Fibroblast of lung (primary cell): ENCODE results near the gene EPB41L5. TPM values are rescaled to one million over a fixed set of nuclear protein-coding genes. Genes with fewer than 3 reads are reported as not detected.
"Not testable (repeated sequence)": the region's sequence is repeated elsewhere in the genome, so short reads cannot be mapped to it uniquely, and the experiment has no call there.

ENCODE experiments used
- DNase-seq, 2 donors: peaks; one replicate each; pipeline versions ENCODE4 v3.0.0 to v3.0.0-alpha.2; 2010; ENCODE audit warnings: low read depth in 2 of 2
- H2AFZ ChIP-seq: 2 replicates; pipeline ENCODE4 v1.5.1; 2012; ENCODE audit warnings: low read length, control low read depth, inconsistent platforms
- H3K27ac ChIP-seq: 2 replicates; pipeline ENCODE4 v1.5.1; 2011; ENCODE audit warnings: low read length, control low read depth; ENCODE audit not compliant: insufficient read depth
- H3K27me3 ChIP-seq: 2 replicates; pipeline ENCODE4 v1.5.1; 2011; ENCODE audit warnings: mild to moderate bottlenecking, low read length; ENCODE audit not compliant: control insufficient read depth, insufficient read depth
- H3K36me3 ChIP-seq: 2 replicates; pipeline ENCODE4 v1.5.1; 2011; ENCODE audit warnings: low read length; ENCODE audit not compliant: control insufficient read depth, insufficient read depth
- H3K4me1 ChIP-seq: 2 replicates; pipeline ENCODE4 v1.5.1; 2011; ENCODE audit warnings: low read length; ENCODE audit not compliant: control insufficient read depth, insufficient read depth; ENCODE audit errors: extremely low read depth
- H3K4me2 ChIP-seq: 2 replicates; pipeline ENCODE4 v1.5.1; 2011; ENCODE audit warnings: low read length, control low read depth; ENCODE audit not compliant: insufficient read depth; ENCODE audit errors: extremely low read depth
- H3K4me3 ChIP-seq, 4 experiments: fragments of 200-600 bp in 1 of 4; sonication (generic) in 1 of 4; replicated peaks in 1 of 4; 2 replicates each; pipeline ENCODE4 v1.5.1; 2011 to 2016; ENCODE audit warnings: low read length in 4 of 4, low read depth in 3 of 4, mild to moderate bottlenecking in 3 of 4, control low read depth in 2 of 4, inconsistent platforms in 1 of 4, mixed read lengths in 1 of 4; ENCODE audit not compliant: insufficient read depth in 1 of 4; ENCODE audit errors: control extremely low read depth in 1 of 4
- H3K79me2 ChIP-seq: 2 replicates; pipeline ENCODE4 v1.5.1; 2012; ENCODE audit warnings: mild to moderate bottlenecking, low read length, inconsistent platforms; ENCODE audit not compliant: control insufficient read depth, insufficient read depth
- H3K9ac ChIP-seq: 2 replicates; pipeline ENCODE4 v1.5.1; 2011; ENCODE audit warnings: mild to moderate bottlenecking, low read length, control low read depth; ENCODE audit not compliant: insufficient read depth
- H3K9me3 ChIP-seq: 2 replicates; pipeline ENCODE4 v1.5.1; 2012; ENCODE audit warnings: low read depth, low read length; ENCODE audit not compliant: control insufficient read depth, insufficient read depth
- H4K20me1 ChIP-seq: 2 replicates; pipeline ENCODE4 v1.5.1; 2011; ENCODE audit warnings: low read length; ENCODE audit not compliant: control insufficient read depth, insufficient read depth; ENCODE audit errors: extremely low read depth
- EZH2 ChIP-seq: IDR thresholded peaks from 2 replicates; pipeline ENCODE4 v1.5.1; 2012; ENCODE audit warnings: low read length, control low read depth, mild to moderate bottlenecking; ENCODE audit errors: missing control alignments
- polyA plus RNA-seq, 2 donors: library from polyadenylated mRNA; depleted of rRNA in 1 of 2; stranded (reverse) in 1 of 2; unstranded in 1 of 2; fragments of >200 nt; gene quantifications; 2 replicates each; pipeline ENCODE4 v1.2.1, GENCODE V29; 2011 to 2012; ENCODE audit warnings: missing spikeins in 1 of 2
- total RNA-seq: library from RNA; depleted of rRNA; stranded (reverse); fragments of >200 nt; gene quantifications from 2 replicates; pipeline ENCODE4 v1.2.1, GENCODE V29; 2014
- TF ChIP-seq, protein P1 (sequence below), 2 donors: IDR thresholded peaks in 1 of 2; conservative IDR thresholded peaks in 1 of 2; 1 replicate in 1 of 2; 2 replicates in 1 of 2; pipeline ENCODE4 v1.5.1; 2011 to 2012; ENCODE audit warnings: low read length in 2 of 2, control low read depth in 1 of 2, inconsistent platforms in 1 of 2, low read depth in 1 of 2, mild to moderate bottlenecking in 1 of 2

The EPB41L5 gene
- total and polyA plus RNA-seq, 2 donors (not counting 1 experiment from before 2014, with no cell fraction given) = 10.6 to 16.2 TPM

DNA sequence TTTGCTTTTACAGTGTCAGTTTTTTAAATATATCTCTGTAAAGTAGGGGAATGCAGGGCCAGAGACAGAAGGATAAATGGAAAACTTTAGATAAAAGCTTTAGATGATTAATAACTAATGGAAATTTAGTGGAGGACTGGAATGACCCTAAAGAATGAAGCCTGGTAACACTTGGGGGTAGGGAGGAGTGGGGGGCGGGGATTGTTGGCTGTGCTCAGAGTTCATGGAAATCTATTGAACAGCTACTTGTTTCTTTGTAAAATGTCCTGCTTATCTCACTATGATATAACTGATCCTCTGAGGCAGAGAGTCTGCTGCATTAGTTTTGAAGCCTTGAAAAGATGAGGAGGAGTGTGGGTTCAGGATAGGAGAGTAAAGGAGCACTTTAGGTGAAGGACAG, 119.8 kb downstream of the EPB41L5 start:
- no peak overlapping the region for H3K9ac ChIP-seq

DNA sequence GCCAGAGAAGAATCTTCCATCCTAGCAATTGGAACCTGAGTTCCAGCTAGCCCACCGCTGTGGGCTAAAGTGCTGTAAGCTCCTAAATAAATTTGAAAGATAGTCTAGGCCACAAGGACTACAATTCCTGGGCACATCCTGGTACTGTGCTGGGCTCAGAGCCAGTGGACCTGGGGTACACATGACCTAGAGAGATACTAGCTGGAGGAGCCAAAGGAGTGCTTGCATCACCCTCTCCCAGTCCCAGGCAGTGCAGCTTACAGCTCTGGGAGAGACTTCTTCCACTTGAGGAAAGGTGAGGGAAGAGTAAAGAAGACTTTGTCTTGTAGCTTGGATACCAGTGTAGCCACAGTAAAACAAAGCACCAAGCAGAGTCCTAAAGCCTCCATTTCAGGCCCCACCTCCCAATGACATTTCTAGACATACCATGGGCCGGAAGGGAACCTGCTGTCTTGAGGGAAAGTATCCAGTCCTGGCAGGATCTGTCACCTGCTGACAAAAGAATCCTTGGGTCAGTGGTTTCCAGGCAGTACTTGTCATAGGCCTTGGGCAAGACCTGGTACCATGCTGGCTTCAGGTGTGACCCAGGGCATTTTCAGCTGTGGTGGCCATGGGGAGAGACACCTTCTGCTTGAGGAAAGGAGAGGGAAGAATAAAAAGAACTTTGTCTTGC, 120.8 kb downstream of the EPB41L5 start:
- H3K27me3 ChIP-seq = no peaks in the 10 kb centered on the region
- TF ChIP-seq EZH2 = no peak
- TF ChIP-seq, protein P1, sequence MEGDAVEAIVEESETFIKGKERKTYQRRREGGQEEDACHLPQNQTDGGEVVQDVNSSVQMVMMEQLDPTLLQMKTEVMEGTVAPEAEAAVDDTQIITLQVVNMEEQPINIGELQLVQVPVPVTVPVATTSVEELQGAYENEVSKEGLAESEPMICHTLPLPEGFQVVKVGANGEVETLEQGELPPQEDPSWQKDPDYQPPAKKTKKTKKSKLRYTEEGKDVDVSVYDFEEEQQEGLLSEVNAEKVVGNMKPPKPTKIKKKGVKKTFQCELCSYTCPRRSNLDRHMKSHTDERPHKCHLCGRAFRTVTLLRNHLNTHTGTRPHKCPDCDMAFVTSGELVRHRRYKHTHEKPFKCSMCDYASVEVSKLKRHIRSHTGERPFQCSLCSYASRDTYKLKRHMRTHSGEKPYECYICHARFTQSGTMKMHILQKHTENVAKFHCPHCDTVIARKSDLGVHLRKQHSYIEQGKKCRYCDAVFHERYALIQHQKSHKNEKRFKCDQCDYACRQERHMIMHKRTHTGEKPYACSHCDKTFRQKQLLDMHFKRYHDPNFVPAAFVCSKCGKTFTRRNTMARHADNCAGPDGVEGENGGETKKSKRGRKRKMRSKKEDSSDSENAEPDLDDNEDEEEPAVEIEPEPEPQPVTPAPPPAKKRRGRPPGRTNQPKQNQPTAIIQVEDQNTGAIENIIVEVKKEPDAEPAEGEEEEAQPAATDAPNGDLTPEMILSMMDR (conservative IDR thresholded peaks at IDR 0.05 in 1 of 2, IDR thresholded peaks at IDR 0.05 in 1 of 2; ENCODE audit: low read depth in 1 of 2, low read length in 2 of 2) = no peak
- no peak overlapping the region for H2AFZ ChIP-seq

More for the DNA sequence above, 119.8 kb downstream of the EPB41L5 start:
- no peaks in the 10 kb centered on the region for H3K27me3 ChIP-seq
- H3K27ac ChIP-seq = no peak overlapping the region
- no peaks in the 10 kb centered on the region for H3K79me2 ChIP-seq
- no peak overlapping the region for H3K4me3 ChIP-seq
- H3K9me3 ChIP-seq = no peaks in the 10 kb centered on the region
- TF ChIP-seq, protein P1 (conservative IDR thresholded peaks at IDR 0.05 in 1 of 2, IDR thresholded peaks at IDR 0.05 in 1 of 2; ENCODE audit: low read depth in 1 of 2, low read length in 2 of 2) = no peak
- TF ChIP-seq EZH2 = no peak
- H4K20me1 ChIP-seq = no peaks in the 10 kb centered on the region
- H3K4me1 ChIP-seq = peaks cover 4% of the 10 kb centered on the region
- H2AFZ ChIP-seq = no peak overlapping the region
- DNase-seq = peak in 1 of 2 donors; percentile 33
- no peak overlapping the region for H3K4me2 ChIP-seq
- H3K36me3 ChIP-seq = no peaks in the 10 kb centered on the region

DNA sequence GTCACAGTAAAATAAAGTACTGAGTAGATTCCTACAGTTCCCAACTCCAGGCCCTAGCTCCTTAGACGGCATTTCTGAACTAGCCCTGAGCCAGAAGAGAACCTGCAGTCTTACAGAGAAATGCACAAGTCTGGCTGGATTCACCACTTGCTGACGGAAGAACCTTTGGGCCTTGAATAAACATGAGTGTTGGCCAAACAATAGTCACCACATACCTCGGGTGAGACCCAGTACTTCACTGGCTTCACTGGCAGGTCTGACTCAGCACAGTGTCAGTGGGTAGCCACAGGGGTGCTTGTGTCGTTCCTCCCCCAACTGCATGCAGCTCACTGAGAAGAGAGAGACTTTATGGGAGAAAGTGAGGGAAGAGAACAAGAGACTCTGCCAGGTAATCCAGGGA, 121.4 kb downstream of the EPB41L5 start:
- Histone ChIP-seq H3K9ac (no peak overlapping the region), H3K4me3 (no peak overlapping the region), H3K36me3 (no peaks in the 10 kb centered on the region)

More for the DNA sequence above, 120.8 kb downstream of the EPB41L5 start:
- Histone ChIP-seq H3K36me3 (no peaks in the 10 kb centered on the region), H4K20me1 (no peaks in the 10 kb centered on the region), H3K9me3 (no peaks in the 10 kb centered on the region), H3K4me2 (no peak overlapping the region), H3K9ac (no peak overlapping the region), H3K4me1 (peaks cover 4% of the 10 kb centered on the region), H3K79me2 (no peaks in the 10 kb centered on the region), H3K27ac (no peak overlapping the region), H3K4me3 (no peak overlapping the region)
- DNase-seq = no peak

DNA sequence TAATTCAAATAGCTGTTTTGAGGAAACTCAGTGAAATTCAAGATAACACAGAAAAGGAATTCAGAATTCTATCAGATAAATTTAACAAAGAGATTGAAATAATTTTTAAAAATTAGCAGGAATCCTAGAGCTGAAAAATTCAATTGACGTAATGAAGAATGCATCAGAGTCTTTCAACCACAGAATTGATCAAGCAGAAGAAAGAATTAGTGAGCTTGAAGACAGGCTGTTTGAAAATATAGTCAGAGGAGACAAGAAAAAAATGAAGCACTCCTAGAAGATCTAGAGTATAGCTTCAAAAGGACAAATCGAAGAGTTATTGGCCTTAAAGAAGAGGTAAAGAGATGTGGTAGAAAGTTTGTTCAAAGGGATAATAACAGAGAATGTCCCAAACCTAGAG, 122.1 kb downstream of the EPB41L5 start:
- not testable (repeated sequence) for H3K4me2 ChIP-seq

More for the DNA sequence above, 121.4 kb downstream of the EPB41L5 start:
- peak overlapping the region; percentile 36 for H3K4me2 ChIP-seq
- no peaks in the 10 kb centered on the region for H3K27me3 ChIP-seq
- no peaks in the 10 kb centered on the region for H3K9me3 ChIP-seq
- no peaks in the 10 kb centered on the region for H4K20me1 ChIP-seq
- H3K79me2 ChIP-seq = no peaks in the 10 kb centered on the region
- H3K4me1 ChIP-seq = peaks cover 4% of the 10 kb centered on the region
- TF ChIP-seq, protein P1 (conservative IDR thresholded peaks at IDR 0.05 in 1 of 2, IDR thresholded peaks at IDR 0.05 in 1 of 2; ENCODE audit: low read depth in 1 of 2, low read length in 2 of 2) = no peak
- TF ChIP-seq EZH2 = no peak
- H2AFZ ChIP-seq = no peak overlapping the region
- peak overlapping the region; percentile 30 for H3K27ac ChIP-seq
- DNase-seq = peak; percentile 90 to 99

More for the DNA sequence above, 122.1 kb downstream of the EPB41L5 start:
- not testable (repeated sequence) for H3K27ac ChIP-seq, H4K20me1 ChIP-seq, H2AFZ ChIP-seq, H3K79me2 ChIP-seq, H3K36me3 ChIP-seq, H3K9ac ChIP-seq, H3K9me3 ChIP-seq, H3K4me3 ChIP-seq, H3K4me1 ChIP-seq, H3K27me3 ChIP-seq, DNase-seq
